HFF-Myc (cell line): ENCODE data around the gene COL9A1.
"Not testable (repeated sequence)": the region's sequence is repeated elsewhere in the genome, so short reads cannot be mapped to it uniquely, and the experiment has no call there.

Experiments used
- DNase-seq: peaks from one replicate; pipeline ENCODE4 v3.0.0-alpha.2; 2011; ENCODE audit warnings: low read depth; ENCODE audit errors: extremely low read depth
- H3K4me3 ChIP-seq: replicated peaks from 2 replicates; pipeline ENCODE4 v1.5.1; 2011; ENCODE audit warnings: low read depth, mild to moderate bottlenecking, control low read depth, low read length
- CTCF ChIP-seq: IDR thresholded peaks from 2 replicates; pipeline ENCODE4 v1.5.1; 2012; ENCODE audit warnings: mild to moderate bottlenecking, low read depth, low read length, control low read depth; ENCODE audit errors: missing control alignments

Gene COL9A1

GRCh38 chr6:70303034-70303525 lies at the start of gene COL9A1:
COL9A1 (minus strand) TSS chr6:70303084; CDS start chr6:70302924, 160 bp downstream.
- no peak for TF ChIP-seq CTCF
- H3K4me3 ChIP-seq = no peak within 1 kb of the TSS
- no peak for DNase-seq

GRCh38 chr6:70351461-70351860 lies 48.6 kb upstream of the COL9A1 start:
- DNase-seq = no peak
- TF ChIP-seq CTCF = no peak
- no peak overlapping the region for H3K4me3 ChIP-seq

GRCh38 chr6:70345619-70346018 lies 42.7 kb upstream of the COL9A1 start:
- H3K4me3 ChIP-seq = no peak overlapping the region
- no peak for TF ChIP-seq CTCF
- no peak for DNase-seq

- no peak for DNase-seq
- TF ChIP-seq CTCF = no peak
- no peak overlapping the region for H3K4me3 ChIP-seq
These were observed 40.4 kb upstream of the COL9A1 start for GRCh38 chr6:70343313-70343712.

GRCh38 chr6:70339810-70340209 lies 36.9 kb upstream of the COL9A1 start:
- not testable (repeated sequence) for DNase-seq, H3K4me3 ChIP-seq

GRCh38 chr6:70338775-70339174 lies 35.9 kb upstream of the COL9A1 start:
- H3K4me3 ChIP-seq = no peak overlapping the region
- DNase-seq = no peak
- TF ChIP-seq CTCF = no peak

- TF ChIP-seq CTCF = no peak
- H3K4me3 ChIP-seq = no peak overlapping the region
- no peak for DNase-seq
These were observed 34.8 kb upstream of the COL9A1 start for GRCh38 chr6:70337743-70338105.
